Activated CD4-positive, alpha-beta T cell treated with anti-CD3 and anti-CD28 coated beads, Interleukin-2, amount 10 ng/mL, durations not matched to agents 7 days and 5 days (primary cell): ENCODE data around the gene ZSCAN2. TPM values are rescaled to one million over a fixed set of nuclear protein-coding genes. Genes with fewer than 3 reads are reported as not detected.
"Not testable (repeated sequence)": the region's sequence is repeated elsewhere in the genome, so short reads cannot be mapped to it uniquely, and the experiment has no call there.

Source experiments
- CTCF ChIA-PET: fragments of 350-600 bp; sonication (Branson Sonifier 250); formaldehyde crosslinking; loops from one replicate; lab custom pipeline; 2021; ENCODE audit warnings: antibody characterized with exemption; lab: Charles Lee
- POLR2A ChIA-PET: fragments of 350-600 bp; sonication (Branson Sonifier 250); formaldehyde crosslinking; loops from one replicate; lab custom pipeline; 2021; ENCODE audit warnings: antibody characterized with exemption; lab: Charles Lee
- DNase-seq: peaks from one replicate; pipeline ENCODE4 v3.0.0-alpha.2; 2020
- H3K27ac Mint-ChIP-seq: one replicate; pipeline ENCODE4 v1.8.0; 2021; ENCODE audit warnings: mild to moderate bottlenecking, moderate library complexity, mixed read lengths
- H3K27me3 Mint-ChIP-seq: one replicate; pipeline ENCODE4 v1.8.0; 2021; ENCODE audit warnings: mixed read lengths
- H3K36me3 Mint-ChIP-seq: one replicate; pipeline ENCODE4 v1.8.0; 2021; ENCODE audit warnings: low read depth, mixed read lengths
- H3K4me1 Mint-ChIP-seq: one replicate; pipeline ENCODE4 v1.8.0; 2021; ENCODE audit warnings: mixed read lengths
- H3K4me3 Mint-ChIP-seq: one replicate; pipeline ENCODE4 v1.8.0; 2021; ENCODE audit warnings: mild to moderate bottlenecking, moderate library complexity, mixed read lengths
- H3K9me3 Mint-ChIP-seq: one replicate; pipeline ENCODE4 v1.8.0; 2021; ENCODE audit warnings: mixed read lengths
- total RNA-seq, 2 experiments: library from RNA; stranded (reverse); gene quantifications; one replicate each; pipeline ENCODE4 v1.2.3, GENCODE V29; 2021

ZSCAN2 gene
- total RNA-seq, 2 experiments from 2014 or later, result 6.3 to 6.6 TPM

- CTCF ChIA-PET, result interaction anchor here (1.0 to 4.6 kb wide), 2 partner anchors 9 to 12 kb away, joined by 3 to 25 read pairs; no protein-coding TSS in a partner anchor
- peaks cover 14% of the 10 kb centered on the region for H3K4me1 Mint-ChIP-seq
- POLR2A ChIA-PET, H3K36me3 Mint-ChIP-seq, H3K4me3 Mint-ChIP-seq, DNase-seq, H3K9me3 Mint-ChIP-seq, H3K27ac Mint-ChIP-seq: not testable (repeated sequence)
- H3K27me3 Mint-ChIP-seq, result peaks cover 13% of the 10 kb centered on the region
These were observed 16.9 kb upstream of the ZSCAN2 start for GRCh38 chr15:84583921-84584320.

DNA sequence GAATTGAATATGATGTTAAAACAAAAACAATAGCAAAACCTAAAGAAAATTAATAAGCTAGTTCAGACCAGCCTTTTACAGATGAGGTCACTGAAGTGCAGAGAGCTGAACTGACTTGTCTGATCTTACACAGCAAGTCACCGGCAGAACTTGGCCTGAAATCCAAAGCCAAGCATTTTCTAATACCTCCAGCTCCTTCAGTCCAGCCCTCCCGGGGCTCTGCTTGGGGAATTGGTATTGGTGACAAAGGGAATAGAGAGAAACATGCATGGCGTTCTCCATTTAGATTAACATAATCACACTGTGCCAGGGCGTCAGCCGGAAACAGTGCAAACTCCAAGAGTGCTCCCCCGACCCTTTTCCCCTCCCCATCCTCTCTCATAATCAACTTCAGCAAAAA, 14.1 kb upstream of the ZSCAN2 start:
- DNase-seq, result no peak
- Mint-ChIP-seq H3K4me1 (peaks cover 14% of the 10 kb centered on the region), H3K27me3 (peaks cover 16% of the 10 kb centered on the region), H3K27ac (no peak overlapping the region), H3K4me3 (no peak overlapping the region), H3K36me3 (peaks cover 2% of the 10 kb centered on the region), H3K9me3 (peaks cover 5% of the 10 kb centered on the region)
- ChIA-PET POLR2A (no interaction called here), CTCF (interaction anchor here (4.6 kb wide), 1 partner anchor 15 kb away, joined by 25 read pairs; no protein-coding TSS in a partner anchor)

DNA sequence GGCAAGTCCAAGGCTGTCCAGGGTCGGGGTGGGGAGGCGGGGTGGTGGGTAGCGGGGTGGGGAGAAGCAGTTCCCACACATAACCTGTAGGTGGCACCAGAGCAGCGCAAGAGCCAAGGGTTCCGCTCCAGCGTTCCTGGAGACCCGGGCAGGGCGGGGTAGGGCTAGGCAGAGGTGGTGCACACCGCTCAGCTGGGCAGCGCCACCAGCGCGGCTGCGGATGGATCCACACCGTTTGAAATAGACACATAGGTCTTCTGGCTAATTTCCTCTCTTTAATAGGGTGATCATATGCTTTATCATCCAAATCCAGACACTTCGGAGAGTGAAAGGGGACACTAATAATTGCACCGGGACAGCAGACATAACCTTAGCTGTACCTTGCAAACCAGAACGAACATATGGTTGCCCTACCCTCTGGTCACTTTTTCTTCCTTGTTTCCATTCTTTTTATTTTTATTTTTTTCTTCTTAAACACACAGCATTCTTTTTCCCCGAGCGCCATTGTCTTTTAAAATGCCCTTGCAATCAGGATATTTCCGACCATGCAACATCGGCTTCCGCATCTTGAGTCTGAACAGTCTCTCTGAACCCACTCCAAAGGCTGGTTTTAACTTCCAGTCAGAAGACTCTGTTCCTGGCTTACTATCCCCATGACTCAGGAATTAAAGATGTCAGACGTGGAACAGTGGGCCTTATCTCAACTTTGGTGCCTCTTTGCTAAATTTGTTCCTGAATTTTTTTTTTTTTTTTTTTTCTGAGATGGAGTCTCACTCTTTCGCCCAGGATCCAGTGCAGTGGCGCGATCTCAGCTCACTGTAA, 12.5 kb upstream of the ZSCAN2 start:
- no peaks in the 10 kb centered on the region for H3K9me3 Mint-ChIP-seq
- POLR2A ChIA-PET, result no interaction called here
- peak overlapping the region; percentile 31 for H3K4me3 Mint-ChIP-seq
- peaks cover 5% of the 10 kb centered on the region for H3K4me1 Mint-ChIP-seq
- CTCF ChIA-PET, result interaction anchor here (0.5 to 1.6 kb wide), 19 partner anchors 9 to 416 kb away, joined by 3 to 21 read pairs (median 3); partner anchors contain the start of genes WDR73 and ZSCAN2
- DNase-seq, result peak; percentile 87
- H3K27ac Mint-ChIP-seq, result no peak overlapping the region
- H3K36me3 Mint-ChIP-seq, result no peaks in the 10 kb centered on the region
- peaks cover 17% of the 10 kb centered on the region for H3K27me3 Mint-ChIP-seq

DNA sequence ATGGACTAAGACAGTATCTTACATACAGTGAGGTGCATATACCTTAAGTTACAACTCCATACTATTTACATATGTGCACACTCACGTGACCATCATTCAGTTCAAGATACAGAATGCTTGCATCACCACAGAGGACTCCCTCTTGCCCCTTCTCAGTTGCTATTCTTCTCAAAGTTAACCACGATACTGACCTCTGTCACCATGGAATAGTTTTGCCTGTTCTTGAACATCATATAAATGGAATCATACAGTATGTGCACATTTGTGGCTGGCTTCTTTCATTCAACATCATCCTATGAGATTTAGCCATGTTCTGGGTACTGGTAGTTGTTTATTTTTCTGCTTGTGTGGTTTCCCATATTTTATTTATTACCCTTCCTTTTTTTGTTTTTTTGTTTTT, 10.4 kb upstream of the ZSCAN2 start:
- no peak for DNase-seq
- ChIA-PET POLR2A (no interaction called here), CTCF (interaction anchor here (1.2 to 4.7 kb wide), 4 partner anchors 9 to 338 kb away, joined by 3 to 13 read pairs (median 5); no protein-coding TSS in a partner anchor)
- no peak overlapping the region for H3K27ac Mint-ChIP-seq
- H3K9me3 Mint-ChIP-seq, result no peaks in the 10 kb centered on the region
- H3K27me3 Mint-ChIP-seq, result peaks cover 10% of the 10 kb centered on the region
- peaks cover 14% of the 10 kb centered on the region for H3K4me1 Mint-ChIP-seq
- H3K4me3 Mint-ChIP-seq, result no peak overlapping the region
- peaks cover 6% of the 10 kb centered on the region for H3K36me3 Mint-ChIP-seq

DNA sequence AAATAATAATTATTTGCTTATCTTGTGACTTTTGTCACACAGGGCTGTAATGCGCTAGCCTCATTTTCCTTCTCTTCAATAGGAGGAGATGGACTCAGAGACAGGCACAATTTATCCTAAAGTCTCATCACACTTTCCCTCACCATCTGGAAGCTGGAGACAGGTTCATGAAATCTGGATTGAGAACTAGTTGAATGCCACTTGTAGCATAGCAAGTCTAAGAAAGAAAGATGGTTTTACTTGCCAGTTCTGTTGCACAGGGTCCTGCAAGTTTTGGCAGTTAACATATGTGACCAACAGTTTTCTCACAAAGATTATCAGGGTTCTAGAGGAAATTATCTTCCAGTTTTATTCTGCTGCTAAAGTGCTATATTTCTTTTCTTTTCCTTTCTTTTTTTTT, 9.0 kb upstream of the ZSCAN2 start:
- ChIA-PET POLR2A (no interaction called here), CTCF (interaction anchor here (0.6 to 4.7 kb wide), 4 partner anchors 14 to 572 kb away, joined by 3 to 13 read pairs (median 4); no protein-coding TSS in a partner anchor)
- H3K36me3 Mint-ChIP-seq, result peaks cover 6% of the 10 kb centered on the region
- H3K4me1 Mint-ChIP-seq, result peaks cover 14% of the 10 kb centered on the region
- peaks cover 8% of the 10 kb centered on the region for H3K27me3 Mint-ChIP-seq
- no peak overlapping the region for H3K4me3 Mint-ChIP-seq
- no peak for DNase-seq
- no peaks in the 10 kb centered on the region for H3K9me3 Mint-ChIP-seq
- no peak overlapping the region for H3K27ac Mint-ChIP-seq

GRCh38 chr15:84594617-84595290, 6.1 kb upstream of the ZSCAN2 start:
- Mint-ChIP-seq H3K36me3 (peaks cover 6% of the 10 kb centered on the region), H3K27me3 (peaks cover 6% of the 10 kb centered on the region), H3K27ac (no peak overlapping the region), H3K9me3 (no peaks in the 10 kb centered on the region), H3K4me3 (no peak overlapping the region), H3K4me1 (peaks cover 38% of the 10 kb centered on the region)
- no peak for DNase-seq
- CTCF ChIA-PET, result interaction anchor here (0.6 to 4.7 kb wide), 2 partner anchors 16 to 23 kb away, joined by 3 to 13 read pairs; no protein-coding TSS in a partner anchor
- POLR2A ChIA-PET, result no interaction called here

- no peaks in the 10 kb centered on the region for H3K9me3 Mint-ChIP-seq
- H3K27ac Mint-ChIP-seq, result no peak overlapping the region
- DNase-seq, result no peak
- H3K27me3 Mint-ChIP-seq, result peaks cover 6% of the 10 kb centered on the region
- no peak overlapping the region for H3K4me3 Mint-ChIP-seq
- H3K4me1 Mint-ChIP-seq, result peaks cover 47% of the 10 kb centered on the region
- H3K36me3 Mint-ChIP-seq, result peaks cover 6% of the 10 kb centered on the region
- POLR2A ChIA-PET, result no interaction called here
- CTCF ChIA-PET, result interaction anchor here (0.6 kb wide), 1 partner anchor 15 kb away, joined by 3 read pairs; no protein-coding TSS in a partner anchor
These were observed 5.1 kb upstream of the ZSCAN2 start for GRCh38 chr15:84595660-84596059.

DNA sequence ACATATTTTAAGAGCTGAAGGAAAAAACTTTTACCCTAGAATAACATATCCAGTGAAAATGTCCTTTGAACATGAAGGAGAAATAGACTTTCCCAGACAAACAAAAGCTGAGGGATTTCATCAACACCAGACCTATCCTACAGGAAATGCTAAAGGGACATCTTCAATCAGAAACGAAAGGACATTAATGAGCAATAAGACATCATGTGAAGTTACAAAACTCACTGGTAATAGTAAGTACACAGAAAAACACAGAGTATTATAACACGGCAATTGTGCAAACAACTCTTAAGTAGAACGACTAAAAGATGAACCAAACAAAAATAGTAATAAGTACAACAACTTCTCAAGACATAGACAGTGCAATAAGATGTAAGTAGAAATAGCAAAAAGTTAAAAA, 3.5 kb upstream of the ZSCAN2 start:
- Mint-ChIP-seq H3K27me3 (peaks cover 3% of the 10 kb centered on the region), H3K4me3 (no peak overlapping the region), H3K4me1 (peaks cover 55% of the 10 kb centered on the region), H3K27ac (no peak overlapping the region), H3K36me3 (peaks cover 6% of the 10 kb centered on the region), H3K9me3 (no peaks in the 10 kb centered on the region)
- POLR2A ChIA-PET, result no interaction called here
- CTCF ChIA-PET, result interaction anchor here (1.2 to 4.0 kb wide), 3 partner anchors 10 to 27 kb away, joined by 5 to 20 read pairs (median 10); no protein-coding TSS in a partner anchor
- no peak for DNase-seq

GRCh38 chr15:84598250-84598649, 2.6 kb upstream of the ZSCAN2 start:
- H3K9me3 Mint-ChIP-seq, result no peaks in the 10 kb centered on the region
- peak; percentile 56 for DNase-seq
- peak overlapping the region; percentile 72 for H3K27ac Mint-ChIP-seq
- ChIA-PET CTCF (interaction anchor here (0.8 to 4.0 kb wide), 11 partner anchors 9 to 330 kb away, joined by 3 to 20 read pairs (median 3); no protein-coding TSS in a partner anchor), POLR2A (no interaction called here)
- H3K4me1 Mint-ChIP-seq, result peaks cover 59% of the 10 kb centered on the region
- peaks cover 6% of the 10 kb centered on the region for H3K36me3 Mint-ChIP-seq
- H3K27me3 Mint-ChIP-seq, result no peaks in the 10 kb centered on the region
- H3K4me3 Mint-ChIP-seq, result peak overlapping the region; percentile 7

- Mint-ChIP-seq H3K27me3 (no peaks in the 10 kb centered on the region), H3K4me3 (peak overlapping the region; percentile 25), H3K4me1 (peaks cover 60% of the 10 kb centered on the region), H3K36me3 (peaks cover 5% of the 10 kb centered on the region), H3K9me3 (no peaks in the 10 kb centered on the region), H3K27ac (peak overlapping the region; percentile 72)
- POLR2A ChIA-PET, result no interaction called here
- CTCF ChIA-PET, result interaction anchor here (0.6 to 4.0 kb wide), 15 partner anchors 8 to 318 kb away, joined by 3 to 20 read pairs (median 4); partner anchors contain the start of gene WDR73
- peak; percentile 26 for DNase-seq
These were observed 1.8 kb upstream of the ZSCAN2 start for GRCh38 chr15:84598993-84599392.

DNA sequence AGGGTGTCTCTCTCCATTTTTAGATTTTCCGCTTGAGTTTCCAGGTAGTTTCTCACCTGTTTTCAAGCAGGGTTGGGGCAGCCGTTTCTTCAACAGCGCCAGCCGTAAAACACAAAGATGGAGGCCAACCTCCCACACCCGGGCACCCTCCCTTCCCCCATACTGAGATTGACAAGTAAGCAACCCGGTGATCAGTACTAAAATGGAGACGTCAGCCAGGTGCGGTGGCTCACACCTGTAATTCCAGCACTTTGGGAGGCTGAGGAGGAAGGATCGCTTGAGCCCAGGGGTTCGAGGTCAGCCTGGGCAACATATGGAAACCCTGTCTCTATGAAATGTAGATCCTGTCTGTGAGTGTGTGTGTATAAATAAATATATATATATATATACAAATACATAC, 903 bp upstream of the ZSCAN2 start:
- Mint-ChIP-seq H3K27ac (no peak overlapping the region), H3K9me3 (no peaks in the 10 kb centered on the region), H3K4me1 (peaks cover 57% of the 10 kb centered on the region), H3K36me3 (peaks cover 4% of the 10 kb centered on the region), H3K4me3 (peak overlapping the region; percentile 82), H3K27me3 (no peaks in the 10 kb centered on the region)
- ChIA-PET POLR2A (no interaction called here), CTCF (interaction anchor here (1.1 to 4.0 kb wide), 5 partner anchors 9 to 63 kb away, joined by 3 to 20 read pairs (median 6); partner anchors contain the start of gene WDR73)
- no peak for DNase-seq

- POLR2A ChIA-PET, result no interaction called here
- Mint-ChIP-seq H3K27ac (peak overlapping the region; percentile 47), H3K36me3 (peaks cover 7% of the 10 kb centered on the region), H3K4me1 (peaks cover 61% of the 10 kb centered on the region), H3K27me3 (no peaks in the 10 kb centered on the region), H3K4me3 (peak overlapping the region; percentile 82), H3K9me3 (no peaks in the 10 kb centered on the region)
- CTCF ChIA-PET, result interaction anchor here (1.3 to 4.0 kb wide), 4 partner anchors 13 to 192 kb away, joined by 3 to 20 read pairs (median 4); no protein-coding TSS in a partner anchor
- DNase-seq, result peak; percentile 66
These were observed 500 bp upstream of the ZSCAN2 start for GRCh38 chr15:84600331-84600686.
